ENCODE results near the gene NUTM1. TPM values are rescaled to one million over a fixed set of nuclear protein-coding genes. Genes with fewer than 3 reads are reported as not detected.
"Not testable (repeated sequence)": the region's sequence is repeated elsewhere in the genome, so short reads cannot be mapped to it uniquely, and the experiment has no call there.

Gene NUTM1
- polyA plus RNA-seq, 2 donors, result not detected

DNA sequence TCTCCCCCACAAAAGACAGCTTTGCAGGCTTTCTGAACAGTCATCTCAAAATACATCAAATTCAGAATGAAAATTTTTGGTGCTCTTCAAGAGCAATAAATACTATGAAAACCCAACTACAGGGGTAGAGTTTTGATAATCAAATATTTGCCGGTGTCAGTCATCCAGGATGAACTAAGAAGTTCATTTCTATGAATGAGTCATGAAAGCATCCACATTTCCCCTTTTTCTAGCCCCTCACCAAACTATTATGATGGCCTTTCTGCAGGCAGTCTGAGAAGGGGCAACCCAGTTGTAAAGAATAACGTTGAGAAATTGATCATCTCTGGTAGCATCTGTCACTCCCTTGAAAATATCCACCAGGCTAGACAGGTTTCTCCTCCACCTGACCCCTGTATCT is 27.0 kb downstream of the NUTM1 start:
- no peaks in the 10 kb centered on the region for H3K36me3 ChIP-seq (ENCODE audit: control insufficient read depth in 2 of 2, insufficient read depth in 2 of 2, low read length in 1 of 2)
- peaks cover 0 to 11% of the 10 kb centered on the region in 2 donors for H3K4me1 ChIP-seq (ENCODE audit: control insufficient read depth in 2 of 2, insufficient read depth in 2 of 2, low read length in 1 of 2)
- H3K4me3 ChIP-seq (ENCODE audit: low read depth in 1 of 2, low read length in 2 of 2), result no peak overlapping the region
- 62 to 65% methylated on average over 2 of the region's 2 CpGs for WGBS, 2 donors
- H3K27ac ChIP-seq (ENCODE audit: low read depth in 2 of 2, low read length in 1 of 2), result no peak overlapping the region
- H3K9me3 ChIP-seq (ENCODE audit: control insufficient read depth in 2 of 2, insufficient read depth in 1 of 2, low read depth in 1 of 2, low read length in 1 of 2), result no peaks in the 10 kb centered on the region
- H3K27me3 ChIP-seq (ENCODE audit: control insufficient read depth in 1 of 2, insufficient read depth in 2 of 2, low read length in 2 of 2), result no peaks in the 10 kb centered on the region

DNA sequence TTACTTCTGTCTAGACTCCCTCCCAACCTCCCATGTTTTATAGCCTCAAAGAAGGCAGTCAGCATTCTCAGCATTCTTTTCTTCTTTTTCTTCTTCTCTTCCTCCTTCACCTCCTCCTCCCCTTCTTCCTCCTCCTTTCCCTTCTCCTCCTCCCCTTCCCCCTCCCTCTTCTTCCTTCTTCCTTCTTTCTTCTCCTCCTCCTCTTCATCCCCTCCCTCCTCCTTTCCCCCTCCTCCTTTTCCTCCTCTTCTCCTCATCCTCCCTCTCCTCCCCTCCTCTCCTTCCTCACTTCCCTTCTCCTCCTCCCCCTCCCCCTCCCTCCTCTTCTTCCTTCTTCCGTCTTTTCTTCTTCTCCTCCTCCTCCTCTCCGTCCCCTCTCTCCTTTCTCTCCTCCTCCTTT is 27.5 kb downstream of the NUTM1 start:
- no peaks in the 10 kb centered on the region for H3K36me3 ChIP-seq (ENCODE audit: control insufficient read depth in 2 of 2, insufficient read depth in 2 of 2, low read length in 1 of 2)
- H3K27ac ChIP-seq (ENCODE audit: low read depth in 2 of 2, low read length in 1 of 2), result no peak overlapping the region
- WGBS, 2 donors, result 65 to 70% methylated on average over 2 of the region's 2 CpGs
- no peak overlapping the region for H3K4me3 ChIP-seq (ENCODE audit: low read depth in 1 of 2, low read length in 2 of 2)
- H3K9me3 ChIP-seq (ENCODE audit: control insufficient read depth in 2 of 2, insufficient read depth in 1 of 2, low read depth in 1 of 2, low read length in 1 of 2), result no peaks in the 10 kb centered on the region
- H3K4me1 ChIP-seq (ENCODE audit: control insufficient read depth in 2 of 2, insufficient read depth in 2 of 2, low read length in 1 of 2), result peaks cover 0 to 8% of the 10 kb centered on the region in 2 donors
- H3K27me3 ChIP-seq (ENCODE audit: control insufficient read depth in 1 of 2, insufficient read depth in 2 of 2, low read length in 2 of 2), result no peaks in the 10 kb centered on the region

DNA sequence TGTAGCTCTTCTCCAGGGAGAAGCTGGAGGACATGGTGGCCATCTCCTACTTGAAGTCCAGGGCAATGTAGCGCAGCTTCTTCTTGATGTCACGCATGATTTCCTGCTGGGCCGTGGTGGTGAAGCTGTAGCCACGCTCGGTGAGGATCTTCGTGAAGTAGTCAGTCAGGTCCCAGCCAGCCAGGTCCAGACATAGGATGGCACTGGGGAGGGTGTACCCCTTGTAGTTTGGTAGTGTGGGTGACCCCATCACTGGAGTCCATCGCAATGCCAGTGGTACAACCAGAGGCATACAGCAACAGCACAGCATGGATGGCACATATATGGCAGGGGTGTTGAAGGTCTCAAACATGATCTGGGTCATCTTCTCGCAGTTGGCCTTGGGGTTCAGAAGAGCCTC is 30.8 kb downstream of the NUTM1 start:
- 87 to 88% methylated on average over 8 of the region's 8 CpGs for WGBS, 2 donors
- Histone ChIP-seq H3K4me3 (ENCODE audit: low read depth in 1 of 2, low read length in 2 of 2) (no peak overlapping the region), H3K27ac (ENCODE audit: low read depth in 2 of 2, low read length in 1 of 2) (no peak overlapping the region), H3K4me1 (ENCODE audit: control insufficient read depth in 2 of 2, insufficient read depth in 2 of 2, low read length in 1 of 2) (peaks cover 0 to 7% of the 10 kb centered on the region in 2 donors), H3K9me3 (ENCODE audit: control insufficient read depth in 2 of 2, insufficient read depth in 1 of 2, low read depth in 1 of 2, low read length in 1 of 2) (no peaks in the 10 kb centered on the region), H3K36me3 (ENCODE audit: control insufficient read depth in 2 of 2, insufficient read depth in 2 of 2, low read length in 1 of 2) (no peaks in the 10 kb centered on the region), H3K27me3 (ENCODE audit: control insufficient read depth in 1 of 2, insufficient read depth in 2 of 2, low read length in 2 of 2) (no peaks in the 10 kb centered on the region)

DNA sequence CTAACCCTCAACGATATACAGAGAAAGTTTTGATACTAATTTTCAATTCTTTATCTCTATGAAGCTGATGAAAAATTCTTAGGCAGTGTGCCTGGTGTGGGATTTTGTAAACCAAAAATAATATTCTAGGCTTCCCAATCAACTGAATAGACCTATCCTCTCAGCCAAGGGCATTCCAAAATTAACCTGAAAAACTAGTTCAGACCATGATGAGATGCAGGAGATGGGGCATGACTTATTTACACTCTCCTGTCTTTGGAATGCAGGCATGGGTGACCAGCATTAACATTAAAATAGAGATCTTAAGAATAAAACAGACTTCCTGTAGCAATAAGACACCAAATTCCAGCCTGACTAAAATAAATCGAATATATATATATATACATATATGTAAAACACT is 31.7 kb downstream of the NUTM1 start:
- Histone ChIP-seq H3K27ac (ENCODE audit: low read depth in 2 of 2, low read length in 1 of 2) (no peak overlapping the region), H3K4me3 (ENCODE audit: low read depth in 1 of 2, low read length in 2 of 2) (no peak overlapping the region), H3K36me3 (ENCODE audit: control insufficient read depth in 2 of 2, insufficient read depth in 2 of 2, low read length in 1 of 2) (no peaks in the 10 kb centered on the region), H3K27me3 (ENCODE audit: control insufficient read depth in 1 of 2, insufficient read depth in 2 of 2, low read length in 2 of 2) (no peaks in the 10 kb centered on the region), H3K9me3 (ENCODE audit: control insufficient read depth in 2 of 2, insufficient read depth in 1 of 2, low read depth in 1 of 2, low read length in 1 of 2) (no peaks in the 10 kb centered on the region), H3K4me1 (ENCODE audit: control insufficient read depth in 2 of 2, insufficient read depth in 2 of 2, low read length in 1 of 2) (peaks cover 0 to 7% of the 10 kb centered on the region in 2 donors)
- WGBS, 2 donors, result 43 to 49% methylated on average over 2 of the region's 2 CpGs

DNA sequence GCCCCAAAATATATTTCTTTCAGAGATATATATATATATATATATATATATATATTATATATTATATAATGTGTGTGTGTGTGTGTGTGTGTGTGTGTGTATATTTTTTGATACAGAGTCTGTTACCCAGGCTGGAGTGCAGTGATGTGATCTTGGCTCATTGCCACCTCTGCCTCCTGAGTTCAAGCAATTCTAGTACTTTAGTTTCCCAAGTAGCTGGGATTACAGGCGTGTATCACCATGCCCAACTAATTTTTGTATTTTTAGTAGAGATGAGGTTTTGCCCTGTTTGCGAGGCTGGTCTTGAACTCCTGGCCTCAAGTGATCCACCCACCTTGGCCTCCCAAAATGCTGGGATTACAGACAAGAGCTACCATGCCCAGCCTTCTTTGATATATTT is 32.4 kb downstream of the NUTM1 start:
- H3K4me3 ChIP-seq (ENCODE audit: low read depth in 1 of 2, low read length in 2 of 2); H3K4me1 ChIP-seq (ENCODE audit: control insufficient read depth in 2 of 2, insufficient read depth in 2 of 2, low read length in 1 of 2): not testable (repeated sequence)
- 76 to 84% methylated on average over 2 of the region's 2 CpGs for WGBS, 2 donors

DNA sequence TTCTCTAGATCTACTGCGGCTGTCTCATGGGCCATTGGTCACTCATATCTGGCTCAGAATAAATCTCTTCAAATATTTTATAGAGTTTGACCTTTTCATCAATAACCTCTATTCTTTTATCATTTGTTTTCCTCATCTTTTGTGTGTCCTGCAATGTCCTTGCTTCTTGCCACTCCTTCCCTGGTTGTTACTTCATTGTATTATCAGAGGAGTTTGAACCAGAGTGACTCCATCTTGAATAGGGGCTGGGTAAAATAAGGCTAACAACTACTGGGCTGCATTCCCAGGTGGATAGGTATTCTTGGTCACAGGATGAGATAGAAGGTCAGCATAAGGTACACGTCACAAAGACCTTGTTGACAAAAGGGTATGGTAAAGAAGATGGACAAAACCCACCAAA is 33.7 kb downstream of the NUTM1 start:
- H3K36me3 ChIP-seq (ENCODE audit: control insufficient read depth in 2 of 2, insufficient read depth in 2 of 2, low read length in 1 of 2), result no peaks in the 10 kb centered on the region
- no peaks in the 10 kb centered on the region for H3K27me3 ChIP-seq (ENCODE audit: control insufficient read depth in 1 of 2, insufficient read depth in 2 of 2, low read length in 2 of 2)
- H3K4me3 ChIP-seq (ENCODE audit: low read depth in 1 of 2, low read length in 2 of 2), result no peak overlapping the region
- H3K9me3 ChIP-seq (ENCODE audit: control insufficient read depth in 2 of 2, insufficient read depth in 1 of 2, low read depth in 1 of 2, low read length in 1 of 2), result no peaks in the 10 kb centered on the region
- 98% methylated on average over 2 of the region's 2 CpGs for WGBS, 2 donors
- H3K4me1 ChIP-seq (ENCODE audit: control insufficient read depth in 2 of 2, insufficient read depth in 2 of 2, low read length in 1 of 2), result peaks cover 0 to 7% of the 10 kb centered on the region in 2 donors
- H3K27ac ChIP-seq (ENCODE audit: low read depth in 2 of 2, low read length in 1 of 2), result no peak overlapping the region

More for the DNA sequence above, 32.4 kb downstream of the NUTM1 start:
- H3K36me3 ChIP-seq (ENCODE audit: control insufficient read depth in 2 of 2, insufficient read depth in 2 of 2, low read length in 1 of 2); H3K9me3 ChIP-seq (ENCODE audit: control insufficient read depth in 2 of 2, insufficient read depth in 1 of 2, low read depth in 1 of 2, low read length in 1 of 2); H3K27ac ChIP-seq (ENCODE audit: low read depth in 2 of 2, low read length in 1 of 2); H3K27me3 ChIP-seq (ENCODE audit: control insufficient read depth in 1 of 2, insufficient read depth in 2 of 2, low read length in 2 of 2): not testable (repeated sequence)

DNA sequence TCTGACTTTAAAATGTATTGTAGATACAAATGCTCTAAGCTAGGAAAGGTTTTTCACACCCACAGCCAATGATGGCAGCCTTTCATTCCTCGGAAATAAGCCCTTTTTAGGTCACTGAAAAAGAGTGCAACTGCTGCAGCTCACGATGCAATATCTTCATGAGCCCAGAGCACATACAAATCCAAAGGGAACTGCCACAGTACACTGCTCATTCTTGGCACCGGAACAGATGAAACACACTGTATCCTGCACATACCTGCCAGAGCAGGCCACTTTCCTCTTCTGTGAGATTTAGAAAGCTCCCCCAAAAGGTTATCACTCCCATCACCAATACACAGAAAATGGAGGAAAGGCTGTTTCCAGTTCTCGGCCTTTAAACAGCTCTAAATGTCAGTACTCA is 37.4 kb downstream of the NUTM1 start:
- 67 to 88% methylated on average over 4 of the region's 4 CpGs for WGBS, 2 donors
- not testable (repeated sequence) for H3K36me3 ChIP-seq (ENCODE audit: control insufficient read depth in 2 of 2, insufficient read depth in 2 of 2, low read length in 1 of 2); H3K4me3 ChIP-seq (ENCODE audit: low read depth in 1 of 2, low read length in 2 of 2); H3K4me1 ChIP-seq (ENCODE audit: control insufficient read depth in 2 of 2, insufficient read depth in 2 of 2, low read length in 1 of 2); H3K27ac ChIP-seq (ENCODE audit: low read depth in 2 of 2, low read length in 1 of 2); H3K9me3 ChIP-seq (ENCODE audit: control insufficient read depth in 2 of 2, insufficient read depth in 1 of 2, low read depth in 1 of 2, low read length in 1 of 2); H3K27me3 ChIP-seq (ENCODE audit: control insufficient read depth in 1 of 2, insufficient read depth in 2 of 2, low read length in 2 of 2)

DNA sequence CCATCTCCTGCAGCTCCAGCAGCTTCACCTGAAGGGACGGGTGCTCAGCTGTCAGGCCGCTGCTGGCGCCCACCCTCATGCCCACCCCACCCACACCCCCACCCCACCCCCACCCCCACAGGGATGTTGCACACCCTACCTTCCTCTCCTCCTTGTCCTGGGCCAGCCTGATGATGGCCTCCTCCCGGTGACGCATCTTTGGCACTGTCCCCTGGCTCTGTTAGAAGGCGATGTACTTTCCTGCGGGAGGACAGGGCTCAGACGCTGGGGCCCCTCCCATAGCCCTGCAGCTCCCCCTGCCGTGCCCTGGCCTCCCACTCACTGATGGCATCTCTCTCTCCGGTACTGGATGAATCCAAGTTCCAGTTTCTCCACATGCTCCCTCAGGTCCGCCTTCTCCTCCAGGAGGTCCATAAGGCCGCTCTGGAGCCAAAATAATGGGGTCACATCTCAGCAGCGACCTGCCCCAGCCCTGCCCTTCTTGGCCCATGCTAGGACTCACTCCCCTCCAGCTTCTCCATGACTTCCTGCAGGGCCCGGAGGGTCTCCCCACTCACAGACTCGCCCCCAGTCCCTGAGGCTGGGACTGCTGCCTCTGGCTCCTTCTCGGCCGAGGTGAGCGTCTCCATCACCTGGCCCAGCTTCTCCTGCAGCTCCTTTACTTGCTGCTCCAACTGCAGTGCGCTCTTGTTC is 38.9 kb downstream of the NUTM1 start:
- H3K27me3 ChIP-seq (ENCODE audit: control insufficient read depth in 1 of 2, insufficient read depth in 2 of 2, low read length in 2 of 2); H3K4me1 ChIP-seq (ENCODE audit: control insufficient read depth in 2 of 2, insufficient read depth in 2 of 2, low read length in 1 of 2); H3K27ac ChIP-seq (ENCODE audit: low read depth in 2 of 2, low read length in 1 of 2); H3K9me3 ChIP-seq (ENCODE audit: control insufficient read depth in 2 of 2, insufficient read depth in 1 of 2, low read depth in 1 of 2, low read length in 1 of 2); H3K36me3 ChIP-seq (ENCODE audit: control insufficient read depth in 2 of 2, insufficient read depth in 2 of 2, low read length in 1 of 2); H3K4me3 ChIP-seq (ENCODE audit: low read depth in 1 of 2, low read length in 2 of 2): not testable (repeated sequence)
- WGBS, 2 donors, result no CpG with 5 or more reads among the region's 19 CpGs

DNA sequence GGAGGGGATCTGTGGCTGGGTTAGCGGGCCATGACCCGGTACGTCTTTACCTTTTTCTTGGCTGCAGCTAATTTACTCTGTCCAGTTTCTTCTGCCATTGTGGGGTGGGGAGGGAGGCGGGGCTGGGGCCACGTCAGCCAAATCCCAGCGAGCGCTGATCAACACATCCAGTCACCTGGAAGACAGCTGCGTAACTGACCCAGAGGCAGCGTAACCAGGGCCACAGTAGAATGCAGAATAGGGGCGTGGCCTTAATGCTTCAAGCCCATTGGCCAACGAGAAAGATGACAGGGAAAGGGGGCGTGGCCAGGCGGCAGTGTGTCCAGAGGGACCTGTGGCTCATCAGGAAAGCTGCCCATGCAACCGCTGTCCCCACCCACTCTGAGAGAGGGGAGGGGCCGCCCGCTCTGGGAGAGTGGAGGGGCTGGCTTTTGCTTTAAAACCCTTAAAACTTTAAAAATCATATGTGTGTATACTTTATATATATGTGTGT is 46.5 kb downstream of the NUTM1 start:
- not testable (repeated sequence) for H3K9me3 ChIP-seq (ENCODE audit: control insufficient read depth in 2 of 2, insufficient read depth in 1 of 2, low read depth in 1 of 2, low read length in 1 of 2); H3K4me3 ChIP-seq (ENCODE audit: low read depth in 1 of 2, low read length in 2 of 2); H3K36me3 ChIP-seq (ENCODE audit: control insufficient read depth in 2 of 2, insufficient read depth in 2 of 2, low read length in 1 of 2); H3K4me1 ChIP-seq (ENCODE audit: control insufficient read depth in 2 of 2, insufficient read depth in 2 of 2, low read length in 1 of 2); H3K27ac ChIP-seq (ENCODE audit: low read depth in 2 of 2, low read length in 1 of 2); H3K27me3 ChIP-seq (ENCODE audit: control insufficient read depth in 1 of 2, insufficient read depth in 2 of 2, low read length in 2 of 2)
- WGBS, 2 donors, result no CpG with 5 or more reads among the region's 16 CpGs

DNA sequence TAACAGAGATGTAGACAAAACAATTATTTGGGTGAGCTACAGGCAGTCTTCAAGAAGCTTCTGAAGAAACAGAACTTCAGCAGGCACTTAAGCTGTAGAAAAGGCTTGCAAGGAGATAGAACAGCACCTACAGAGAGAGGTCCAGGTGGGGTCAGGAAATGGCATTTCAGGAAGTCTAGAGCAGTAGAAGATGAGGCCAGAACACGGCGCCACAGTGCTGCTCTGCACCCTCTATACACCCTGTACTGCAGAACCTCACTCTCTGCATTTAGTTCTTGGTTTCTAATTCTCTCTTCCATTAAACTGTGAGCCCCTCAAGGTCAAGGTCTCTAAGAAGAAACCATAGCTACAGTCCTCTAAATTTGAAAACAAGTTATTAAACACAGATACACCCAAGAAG is 49.9 kb downstream of the NUTM1 start:
- WGBS, 2 donors, result no CpG with 5 or more reads among the region's 2 CpGs
- H3K4me1 ChIP-seq (ENCODE audit: control insufficient read depth in 2 of 2, insufficient read depth in 2 of 2, low read length in 1 of 2); H3K27me3 ChIP-seq (ENCODE audit: control insufficient read depth in 1 of 2, insufficient read depth in 2 of 2, low read length in 2 of 2); H3K4me3 ChIP-seq (ENCODE audit: low read depth in 1 of 2, low read length in 2 of 2); H3K36me3 ChIP-seq (ENCODE audit: control insufficient read depth in 2 of 2, insufficient read depth in 2 of 2, low read length in 1 of 2); H3K9me3 ChIP-seq (ENCODE audit: control insufficient read depth in 2 of 2, insufficient read depth in 1 of 2, low read depth in 1 of 2, low read length in 1 of 2); H3K27ac ChIP-seq (ENCODE audit: low read depth in 2 of 2, low read length in 1 of 2): not testable (repeated sequence)
